Cardiac muscle cell (in vitro differentiated cells and primary cell): ENCODE results near the gene KPNA4. TPM values are rescaled to one million over a fixed set of nuclear protein-coding genes. Genes with fewer than 3 reads are reported as not detected.

Experiments used
- DNase-seq, 2 donors: peaks; one replicate each; pipeline versions ENCODE4 v3.0.0 to v3.0.0-alpha.2; 2010 to 2017; ENCODE audit warnings: low read depth in 1 of 2, low spot score in 1 of 2
- H3K27ac ChIP-seq: fragments of 200-600 bp; sonication (generic); 2 replicates; pipeline ENCODE4 v1.5.1; 2016
- H3K27me3 ChIP-seq: fragments of 200-600 bp; sonication (generic); 2 replicates; pipeline ENCODE4 v1.6.0; 2016; ENCODE audit warnings: control low read depth
- H3K36me3 ChIP-seq: fragments of 200-600 bp; sonication (generic); 2 replicates; pipeline ENCODE4 v1.5.1; 2016; ENCODE audit warnings: control low read depth
- H3K4me1 ChIP-seq: fragments of 200-600 bp; sonication (generic); 2 replicates; pipeline ENCODE4 v1.8.1; 2017; ENCODE audit warnings: low read depth, mild to moderate bottlenecking, mixed run types
- H3K4me3 ChIP-seq: fragments of 200-600 bp; sonication (generic); 2 replicates; pipeline ENCODE4 v1.5.1; 2016; ENCODE audit warnings: mild to moderate bottlenecking
- H3K9me3 ChIP-seq: fragments of 200-600 bp; sonication (generic); 2 replicates; pipeline ENCODE4 v1.5.1; 2017; ENCODE audit warnings: low read depth, mild to moderate bottlenecking, control low read depth
- CTCF ChIP-seq: IDR thresholded peaks from 2 replicates; pipeline ENCODE4 v1.5.1; 2012; ENCODE audit warnings: low read depth, mild to moderate bottlenecking, low read length
- polyA plus RNA-seq: library from polyadenylated mRNA; unstranded; fragments of >200 nt; fragmentation: Nextera tagmentation; extraction: Ambion mirVana; gene quantifications from 2 replicates; pipeline ENCODE4 v1.2.1, GENCODE V29; 2016
- total RNA-seq: library from RNA; depleted of rRNA; stranded (reverse); fragments of >200 nt; gene quantifications from 2 replicates; pipeline ENCODE4 v1.2.3, GENCODE V29; 2016

Gene KPNA4
- total and polyA plus RNA-seq, 2 experiments from 2014 or later: 11.7 to 18.5 TPM

GRCh38 chr3:160564258-160564911 is 986 bp downstream of the KPNA4 start:
- TF ChIP-seq CTCF: no peak
- DNase-seq: peak; percentile 3 to 29
- H3K36me3 ChIP-seq: no peaks in the 10 kb centered on the region
- H3K4me3 ChIP-seq: peak overlapping the region; percentile 65
- H3K9me3 ChIP-seq: no peaks in the 10 kb centered on the region
- H3K27ac ChIP-seq: peak overlapping the region; percentile 97
- peaks cover 10% of the 10 kb centered on the region for H3K4me1 ChIP-seq
- no peaks in the 10 kb centered on the region for H3K27me3 ChIP-seq

DNA sequence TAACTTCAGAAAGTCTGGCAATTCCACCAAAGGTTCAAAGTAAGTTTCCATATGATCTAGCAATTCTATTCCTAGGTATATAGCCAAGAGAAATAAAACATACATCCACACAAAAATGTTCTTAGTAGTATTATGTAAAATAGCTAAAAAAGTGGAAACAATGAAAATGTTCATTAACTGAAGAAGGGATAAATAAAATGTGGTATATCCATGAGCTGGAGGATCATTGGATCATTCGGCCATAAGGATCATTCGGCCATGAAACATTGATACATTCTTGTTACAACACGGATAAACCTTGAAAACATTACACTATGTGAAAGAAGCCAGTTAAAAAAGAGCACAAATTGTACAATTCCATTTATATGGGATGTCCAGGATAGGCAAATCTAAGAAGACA is 2.4 kb downstream of the KPNA4 start:
- DNase-seq: no peak
- Histone ChIP-seq H3K36me3 (no peaks in the 10 kb centered on the region), H3K9me3 (no peaks in the 10 kb centered on the region), H3K27ac (no peak overlapping the region), H3K27me3 (no peaks in the 10 kb centered on the region), H3K4me3 (no peak overlapping the region), H3K4me1 (peaks cover 10% of the 10 kb centered on the region)
- TF ChIP-seq CTCF: no peak

DNA sequence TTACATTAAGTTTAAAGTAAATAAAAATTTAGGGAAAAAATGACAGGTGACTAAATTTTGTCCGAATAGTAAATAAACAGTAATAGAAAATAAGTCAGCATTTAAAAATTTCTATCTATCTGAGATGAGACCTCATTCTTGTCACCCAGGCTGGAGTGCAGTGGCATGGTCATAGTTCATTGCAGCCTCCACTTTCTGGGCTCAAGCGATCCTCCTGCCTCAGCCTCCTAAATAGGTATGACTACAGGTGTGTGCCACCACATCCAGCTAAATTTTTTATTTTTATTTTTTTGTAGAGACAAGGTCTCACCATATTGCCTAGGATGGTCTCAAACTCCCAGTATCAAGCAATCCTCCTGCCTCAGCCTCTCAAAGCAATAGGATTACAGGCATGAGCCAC is 7.8 kb downstream of the KPNA4 start:
- TF ChIP-seq CTCF: no peak
- H3K27me3 ChIP-seq: no peaks in the 10 kb centered on the region
- no peaks in the 10 kb centered on the region for H3K36me3 ChIP-seq
- no peaks in the 10 kb centered on the region for H3K4me1 ChIP-seq
- no peak overlapping the region for H3K27ac ChIP-seq
- DNase-seq: no peak
- no peaks in the 10 kb centered on the region for H3K9me3 ChIP-seq
- no peak overlapping the region for H3K4me3 ChIP-seq

- Histone ChIP-seq H3K27ac (no peak overlapping the region), H3K4me3 (no peak overlapping the region), H3K36me3 (no peaks in the 10 kb centered on the region), H3K4me1 (no peaks in the 10 kb centered on the region), H3K27me3 (no peaks in the 10 kb centered on the region), H3K9me3 (no peaks in the 10 kb centered on the region)
- no peak for DNase-seq
- no peak for TF ChIP-seq CTCF
Measured at GRCh38 chr3:160556141-160556540, 9.2 kb downstream of the KPNA4 start.

GRCh38 chr3:160554980-160555379 is 10.4 kb downstream of the KPNA4 start:
- Histone ChIP-seq H3K9me3 (no peaks in the 10 kb centered on the region), H3K27me3 (no peaks in the 10 kb centered on the region), H3K4me3 (no peak overlapping the region), H3K27ac (no peak overlapping the region), H3K4me1 (no peaks in the 10 kb centered on the region), H3K36me3 (no peaks in the 10 kb centered on the region)
- TF ChIP-seq CTCF: no peak
- no peak for DNase-seq

DNA sequence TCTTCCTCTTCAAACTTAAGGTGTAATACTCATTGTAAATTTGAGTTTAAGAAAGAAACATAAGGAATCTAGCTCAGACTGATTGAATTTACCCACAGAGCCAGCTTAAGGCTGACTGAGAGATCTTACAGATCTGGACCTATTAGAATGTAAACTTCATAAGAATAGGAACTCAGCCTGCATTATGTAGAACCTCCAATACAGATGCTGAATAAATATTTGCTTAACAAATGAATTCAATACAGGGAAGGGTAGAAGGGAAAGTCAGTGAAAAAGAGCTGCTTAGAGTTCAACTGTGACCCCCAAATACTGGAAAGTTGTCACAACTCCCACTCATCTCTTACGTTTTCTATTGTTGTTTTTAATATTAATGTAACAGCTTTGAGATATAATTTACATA is 11.5 kb downstream of the KPNA4 start:
- no peak for DNase-seq
- H3K4me1 ChIP-seq: no peaks in the 10 kb centered on the region
- H3K27ac ChIP-seq: no peak overlapping the region
- no peak for TF ChIP-seq CTCF
- H3K36me3 ChIP-seq: no peaks in the 10 kb centered on the region
- H3K4me3 ChIP-seq: no peak overlapping the region
- no peaks in the 10 kb centered on the region for H3K9me3 ChIP-seq
- H3K27me3 ChIP-seq: no peaks in the 10 kb centered on the region
